Measurements from ENCODE around the gene TFR2.

- TF ChIP-seq CTCF (IDR thresholded peaks at IDR 0.05 in 8 of 11, conservative IDR thresholded peaks at IDR 0.05 in 3 of 11) (no peak), POLR2A (IDR thresholded peaks at IDR 0.05) (no peak), POLR2AphosphoS5 (IDR thresholded peaks at IDR 0.05) (no peak)
These were observed 51.9 kb downstream of the TFR2 start for GRCh38 chr7:100589341-100589947.
